HG02885 (cell line): Measurements from ENCODE around the gene IGFLR1.
"Not testable (repeated sequence)": the region's sequence is repeated elsewhere in the genome, so short reads cannot be mapped to it uniquely, and the experiment has no call there.

ENCODE experiments used
- ATAC-seq: cut with Tn5 transposase; IDR thresholded peaks from one replicate; pipeline ENCODE4 v1.9.1; 2021; ENCODE audit warnings: mild to moderate bottlenecking; ENCODE audit not compliant: unreplicated experiment, poor library complexity

Gene IGFLR1

DNA sequence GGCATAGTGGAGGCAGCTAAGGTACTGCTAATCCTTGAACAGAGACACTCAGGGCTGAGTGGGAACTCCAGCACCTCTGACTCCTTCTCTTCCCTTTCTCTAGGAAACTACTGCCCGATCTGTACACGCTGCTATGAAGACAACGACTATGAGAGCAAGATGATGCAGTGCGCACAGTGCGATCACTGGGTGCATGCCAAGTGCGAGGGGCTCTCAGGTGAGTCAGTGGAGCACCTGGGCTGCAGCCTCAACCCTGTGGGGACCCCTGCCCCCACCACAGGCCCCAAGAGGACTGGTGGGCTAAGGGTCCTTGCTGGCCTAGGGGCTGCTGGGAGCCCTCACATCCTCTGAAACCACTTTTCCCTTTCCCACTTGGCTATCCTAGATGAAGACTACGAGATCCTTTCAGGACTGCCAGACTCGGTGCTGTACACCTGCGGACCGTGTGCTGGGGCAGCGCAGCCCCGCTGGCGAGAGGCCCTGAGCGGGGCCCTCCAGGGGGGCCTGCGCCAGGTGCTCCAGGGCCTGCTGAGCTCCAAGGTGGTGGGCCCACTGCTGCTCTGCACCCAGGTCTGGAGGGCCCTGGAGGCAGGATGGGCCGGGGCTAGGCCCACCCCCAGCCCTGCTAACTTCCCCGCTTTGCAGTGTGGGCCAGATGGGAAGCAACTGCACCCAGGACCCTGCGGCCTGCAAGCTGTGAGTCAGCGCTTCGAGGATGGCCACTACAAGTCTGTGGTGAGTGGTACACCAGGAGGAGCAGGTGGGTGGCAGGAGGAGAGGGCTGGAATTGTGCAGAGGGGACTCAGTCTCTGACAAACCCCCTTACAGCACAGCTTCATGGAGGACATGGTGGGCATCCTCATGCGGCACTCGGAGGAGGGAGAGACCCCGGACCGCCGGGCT lies 14.9 kb downstream of the IGFLR1 start:
- no peak for ATAC-seq

DNA sequence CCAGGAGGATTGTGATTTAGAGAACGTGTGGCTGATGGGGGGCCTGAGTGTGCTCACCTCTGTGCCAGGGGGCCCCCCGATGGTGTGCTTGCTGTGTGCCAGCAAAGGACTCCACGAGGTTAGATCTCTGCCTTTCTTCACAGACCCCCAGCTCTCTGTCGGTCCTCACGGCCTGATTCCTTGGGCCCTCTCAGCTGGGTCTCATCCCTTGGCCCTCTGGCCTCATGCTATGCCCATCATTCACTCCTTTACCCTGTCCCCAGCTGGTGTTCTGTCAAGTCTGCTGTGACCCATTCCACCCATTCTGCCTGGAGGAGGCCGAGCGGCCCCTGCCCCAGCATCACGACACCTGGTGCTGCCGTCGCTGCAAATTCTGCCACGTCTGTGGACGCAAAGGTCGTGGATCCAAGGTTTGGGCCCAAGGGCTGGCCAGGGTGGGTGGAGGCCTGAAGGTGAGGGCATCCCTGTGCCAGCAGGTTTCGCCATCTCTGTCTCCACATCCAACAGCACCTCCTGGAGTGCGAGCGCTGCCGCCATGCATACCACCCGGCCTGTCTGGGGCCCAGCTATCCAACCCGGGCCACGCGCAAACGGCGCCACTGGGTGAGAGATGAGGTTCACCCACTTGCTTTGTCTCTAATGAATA lies 16.9 kb downstream of the IGFLR1 start:
- no peak for ATAC-seq

DNA sequence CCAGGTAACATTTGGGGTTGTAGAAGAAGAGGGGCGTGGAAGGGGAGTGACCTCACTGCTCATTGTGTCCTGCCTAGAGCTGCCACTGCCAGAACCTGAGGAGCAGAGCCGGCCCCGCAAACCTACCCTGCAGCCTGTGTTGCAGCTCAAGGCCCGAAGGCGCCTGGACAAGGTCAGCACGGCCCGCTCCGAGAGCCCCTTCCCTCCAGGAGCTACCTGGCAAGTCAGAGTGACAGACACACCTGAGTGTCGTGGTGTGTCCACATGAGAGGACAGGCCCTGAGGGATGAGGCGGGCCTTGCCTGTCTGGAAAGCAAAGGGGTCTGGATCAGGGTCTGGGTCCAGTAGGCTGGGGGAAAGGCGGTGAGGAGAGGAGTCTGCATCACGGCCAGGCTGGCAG lies 17.7 kb downstream of the IGFLR1 start:
- no peak for ATAC-seq

DNA sequence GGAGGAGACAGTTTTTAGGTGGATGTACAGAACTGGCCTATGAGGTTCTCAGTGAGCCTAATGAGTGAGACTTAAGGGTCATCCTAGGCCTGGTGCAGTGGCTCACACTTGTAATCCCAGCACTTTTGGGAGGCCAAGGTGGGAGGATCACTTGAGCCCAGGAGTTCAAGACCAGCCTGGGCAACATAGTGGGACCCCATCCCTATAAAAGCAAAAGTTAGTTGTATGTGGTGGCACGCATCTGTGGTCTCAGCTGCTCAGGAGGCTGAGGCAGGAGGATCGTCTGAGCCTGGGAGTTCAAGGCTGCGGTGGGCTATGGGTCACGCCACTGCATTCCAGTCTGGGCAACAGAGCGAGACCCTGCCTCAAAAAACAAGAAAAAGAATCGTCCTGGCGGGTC lies 18.1 kb downstream of the IGFLR1 start:
- ATAC-seq = not testable (repeated sequence)

DNA sequence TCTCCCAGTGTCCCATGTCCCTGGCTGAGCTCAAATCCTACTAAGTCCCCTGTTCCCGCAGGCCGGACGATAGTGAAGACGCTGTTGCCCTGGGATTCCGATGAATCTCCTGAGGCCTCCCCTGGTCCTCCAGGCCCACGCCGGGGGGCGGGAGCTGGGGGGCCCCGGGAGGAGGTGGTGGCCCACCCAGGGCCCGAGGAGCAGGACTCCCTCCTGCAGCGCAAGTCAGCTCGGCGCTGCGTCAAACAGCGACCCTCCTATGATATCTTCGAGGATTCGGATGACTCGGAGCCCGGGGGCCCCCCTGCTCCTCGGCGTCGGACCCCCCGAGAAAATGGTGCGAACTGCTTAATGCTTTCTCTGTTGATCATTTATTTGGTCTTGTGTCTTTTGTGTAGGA lies 18.6 kb downstream of the IGFLR1 start:
- no peak for ATAC-seq

DNA sequence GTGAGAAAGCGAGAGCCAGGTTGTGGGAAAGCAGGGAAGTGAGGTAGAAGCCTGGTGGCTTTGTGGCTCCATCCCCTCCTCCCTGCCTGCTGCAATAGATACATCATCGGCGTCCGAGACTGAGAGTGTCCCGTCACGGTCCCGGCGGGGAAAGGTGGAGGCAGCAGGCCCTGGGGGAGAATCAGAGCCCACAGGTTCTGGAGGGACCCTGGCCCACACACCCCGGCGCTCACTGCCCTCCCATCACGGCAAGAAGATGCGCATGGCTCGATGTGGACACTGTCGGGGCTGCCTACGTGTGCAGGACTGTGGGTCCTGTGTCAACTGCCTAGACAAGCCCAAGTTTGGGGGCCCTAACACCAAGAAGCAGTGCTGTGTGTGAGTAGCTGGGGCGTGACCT lies 19.4 kb downstream of the IGFLR1 start:
- ATAC-seq = no peak

DNA sequence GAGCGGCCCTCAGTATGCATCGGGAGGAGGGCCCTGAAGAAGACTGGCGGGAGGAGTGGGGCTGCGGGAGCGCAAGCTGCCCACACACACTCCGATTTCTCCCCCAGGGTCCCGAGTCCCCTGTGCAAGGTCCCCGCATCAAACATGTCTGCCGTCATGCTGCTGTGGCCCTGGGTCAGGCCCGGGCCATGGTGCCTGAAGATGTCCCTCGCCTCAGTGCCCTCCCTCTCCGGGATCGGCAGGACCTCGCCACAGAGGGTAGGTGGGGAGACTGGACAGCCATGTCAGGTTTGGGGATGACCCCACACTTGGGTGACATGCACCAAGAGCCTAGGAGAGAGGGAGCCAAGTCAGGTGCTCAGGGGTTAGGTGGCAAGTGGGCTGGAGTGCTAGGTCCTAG lies 19.8 kb downstream of the IGFLR1 start:
- no peak for ATAC-seq

DNA sequence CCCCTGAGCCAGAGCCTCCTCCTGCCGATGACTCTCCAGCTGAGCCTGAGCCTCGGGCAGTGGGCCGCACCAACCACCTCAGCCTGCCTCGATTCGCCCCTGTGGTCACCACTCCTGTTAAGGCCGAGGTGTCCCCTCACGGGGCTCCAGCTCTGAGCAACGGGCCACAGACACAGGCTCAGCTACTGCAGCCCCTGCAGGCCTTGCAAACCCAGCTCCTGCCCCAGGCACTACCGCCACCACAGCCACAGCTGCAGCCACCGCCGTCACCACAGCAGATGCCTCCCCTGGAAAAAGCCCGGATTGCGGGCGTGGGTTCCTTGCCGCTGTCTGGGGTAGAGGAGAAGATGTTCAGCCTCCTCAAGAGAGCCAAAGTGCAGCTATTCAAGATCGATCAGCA lies 20.9 kb downstream of the IGFLR1 start:
- ATAC-seq = no peak

DNA sequence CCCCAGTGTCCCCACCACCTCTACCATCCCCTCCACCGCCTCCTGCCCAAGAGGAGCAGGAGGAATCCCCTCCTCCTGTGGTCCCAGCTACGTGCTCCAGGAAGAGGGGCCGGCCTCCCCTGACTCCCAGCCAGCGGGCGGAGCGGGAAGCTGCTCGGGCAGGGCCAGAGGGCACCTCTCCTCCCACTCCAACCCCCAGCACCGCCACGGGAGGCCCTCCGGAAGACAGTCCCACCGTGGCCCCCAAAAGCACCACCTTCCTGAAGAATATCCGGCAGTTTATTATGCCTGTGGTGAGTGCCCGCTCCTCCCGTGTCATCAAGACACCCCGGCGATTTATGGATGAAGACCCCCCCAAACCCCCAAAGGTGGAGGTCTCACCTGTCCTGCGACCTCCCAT lies 21.6 kb downstream of the IGFLR1 start:
- no peak for ATAC-seq

DNA sequence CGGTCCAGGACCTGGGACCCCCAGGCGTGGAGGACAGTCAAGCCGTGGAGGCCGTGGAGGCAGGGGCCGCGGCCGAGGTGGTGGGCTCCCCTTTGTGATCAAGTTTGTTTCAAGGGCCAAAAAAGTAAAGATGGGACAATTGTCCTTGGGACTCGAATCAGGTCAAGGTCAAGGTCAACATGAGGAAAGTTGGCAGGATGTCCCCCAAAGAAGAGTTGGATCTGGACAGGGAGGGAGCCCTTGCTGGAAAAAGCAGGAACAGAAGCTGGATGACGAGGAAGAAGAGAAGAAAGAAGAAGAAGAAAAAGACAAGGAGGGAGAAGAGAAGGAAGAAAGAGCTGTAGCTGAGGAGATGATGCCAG lies 22.1 kb downstream of the IGFLR1 start:
- ATAC-seq = no peak

DNA sequence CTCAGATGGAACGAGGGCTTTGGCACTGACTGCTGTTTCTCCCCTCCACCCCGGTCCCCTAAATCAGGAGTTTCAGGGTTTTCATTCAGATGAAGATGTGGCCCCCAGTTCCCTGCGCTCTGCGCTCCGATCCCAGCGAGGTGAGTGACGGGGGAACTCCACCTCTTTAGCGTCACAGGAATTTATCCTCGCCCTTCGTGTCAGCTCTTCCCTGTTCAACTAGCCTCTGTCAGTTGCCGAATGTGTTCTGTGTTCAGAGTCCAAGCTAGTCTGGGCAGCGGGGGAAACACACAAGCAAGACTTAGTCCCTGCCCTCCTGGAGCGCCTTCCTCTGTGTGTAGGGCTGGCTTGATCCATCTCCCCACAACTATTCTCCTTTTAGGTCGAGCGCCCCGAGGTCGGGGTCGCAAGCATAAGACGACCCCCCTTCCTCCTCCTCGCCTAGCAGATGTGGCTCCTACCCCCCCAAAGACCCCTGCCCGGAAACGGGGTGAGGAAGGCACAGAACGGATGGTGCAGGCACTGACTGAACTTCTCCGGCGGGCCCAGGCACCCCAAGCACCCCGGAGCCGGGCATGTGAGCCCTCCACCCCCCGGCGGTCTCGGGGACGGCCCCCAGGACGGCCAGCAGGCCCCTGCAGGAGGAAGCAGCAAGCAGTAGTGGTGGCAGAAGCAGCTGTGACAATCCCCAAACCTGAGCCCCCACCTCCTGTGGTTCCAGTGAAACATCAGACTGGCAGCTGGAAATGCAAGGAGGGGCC lies 22.7 kb downstream of the IGFLR1 start:
- no peak for ATAC-seq

DNA sequence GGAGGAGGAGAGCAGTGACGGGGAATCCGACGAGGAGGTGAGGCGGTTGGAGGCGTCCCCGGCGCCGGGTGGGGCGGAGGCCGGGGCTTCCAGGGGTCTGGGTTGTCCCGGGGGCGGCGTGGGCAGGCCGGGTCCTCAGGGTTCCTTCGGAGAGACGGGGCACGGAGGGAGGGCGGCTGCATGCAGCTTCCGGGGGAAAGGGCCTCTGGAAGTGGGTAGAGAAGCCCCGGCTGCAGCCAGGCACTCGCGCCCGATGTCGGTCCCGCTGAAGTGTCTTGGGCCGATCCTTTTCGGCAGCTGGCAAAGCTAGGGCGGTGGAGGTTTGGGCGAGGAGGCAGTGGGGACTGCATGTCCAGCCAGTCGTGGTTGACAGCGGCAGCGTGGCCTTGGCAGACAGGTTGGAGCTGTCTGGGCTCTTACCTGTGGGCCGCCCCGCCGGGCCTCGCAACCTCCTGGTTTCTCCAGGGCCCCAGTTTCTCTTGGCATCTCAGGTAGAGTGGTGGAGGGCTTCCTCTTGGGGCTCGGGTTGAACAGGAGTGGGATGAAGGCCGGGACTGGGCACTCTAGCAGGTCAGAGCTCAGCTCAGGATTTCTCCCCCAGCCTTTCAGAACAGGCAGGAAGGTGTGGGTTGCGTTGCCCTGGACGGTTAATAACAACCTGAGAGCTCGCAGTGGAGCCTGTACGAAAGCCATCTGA lies 23.8 kb downstream of the IGFLR1 start:
- ATAC-seq = peak; percentile 8

DNA sequence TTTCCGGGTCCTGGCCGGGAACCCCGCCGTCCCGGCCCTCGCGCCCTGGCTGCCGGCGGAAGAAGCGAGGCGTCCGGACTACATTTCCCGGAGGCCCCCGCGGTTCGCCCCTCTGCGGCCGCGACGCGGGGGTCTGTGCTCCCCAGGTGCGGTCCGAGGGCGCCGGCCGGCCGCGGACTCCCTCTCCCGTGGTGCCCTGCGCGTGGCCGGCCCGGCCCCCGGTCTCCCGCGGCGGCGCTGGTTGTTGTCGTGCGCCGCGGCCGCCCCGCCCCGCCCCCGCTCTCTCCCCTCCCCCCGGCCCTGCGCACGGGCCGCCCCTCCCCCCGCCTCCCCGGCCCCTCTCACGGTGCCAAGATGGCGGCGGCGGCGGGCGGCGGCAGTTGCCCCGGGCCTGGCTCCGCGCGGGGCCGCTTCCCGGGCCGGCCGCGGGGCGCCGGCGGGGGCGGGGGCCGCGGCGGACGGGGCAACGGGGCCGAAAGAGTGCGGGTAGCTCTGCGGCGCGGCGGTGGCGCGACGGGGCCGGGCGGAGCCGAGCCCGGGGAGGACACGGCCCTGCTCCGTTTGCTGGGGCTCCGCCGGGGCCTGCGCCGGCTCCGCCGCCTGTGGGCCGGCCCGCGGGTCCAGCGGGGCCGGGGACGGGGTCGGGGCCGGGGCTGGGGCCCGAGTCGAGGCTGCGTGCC lies 24.4 kb downstream of the IGFLR1 start, which contains the start of gene KMT2B:
Gene KMT2B (plus strand): TSS at position 339 of the 680 bp plus-strand sequence. CDS start 16 bp downstream, at position 355.
- ATAC-seq = peak; percentile 58

DNA sequence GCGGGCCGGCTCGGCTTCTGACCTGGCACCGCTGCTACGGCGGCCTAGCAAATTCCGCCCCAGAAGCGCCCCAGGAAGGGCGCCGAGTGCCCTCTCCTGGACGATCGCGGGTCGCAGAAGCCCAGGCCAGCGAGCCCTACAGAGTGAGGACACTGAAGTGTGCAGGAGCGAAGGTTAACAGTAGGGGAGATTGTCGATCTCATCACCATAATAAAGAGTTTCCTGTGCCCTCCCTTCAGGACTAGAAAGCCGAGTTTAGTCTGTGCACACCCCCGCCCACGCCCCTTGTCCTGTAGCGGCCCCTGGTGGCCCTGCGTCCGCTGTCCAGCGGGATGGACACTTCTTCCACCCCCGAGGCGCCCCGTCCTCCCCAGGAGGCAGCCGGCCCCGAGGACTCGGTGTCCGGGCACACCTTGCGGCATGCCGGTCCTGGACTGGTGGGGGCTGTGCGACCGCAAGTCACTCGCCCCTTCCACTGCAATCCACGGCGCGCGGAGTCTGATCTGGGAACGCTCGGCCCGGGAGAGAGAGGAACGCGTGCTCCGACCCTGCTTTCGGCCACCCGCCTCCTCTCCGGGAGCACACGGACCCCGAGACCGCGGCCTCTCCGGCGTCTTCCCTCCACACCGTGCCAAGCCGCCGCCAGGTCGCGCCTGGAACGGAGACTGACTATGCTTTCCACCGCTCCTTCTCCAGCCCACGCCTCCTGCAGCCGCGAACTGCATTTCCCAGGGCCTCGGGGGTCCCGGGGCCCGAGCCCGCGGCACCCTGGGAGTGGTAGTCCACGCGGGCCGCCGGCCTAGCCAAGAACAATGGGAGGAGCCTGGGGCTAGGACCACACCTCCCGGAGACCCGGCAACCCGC lies 25.2 kb downstream of the IGFLR1 start:
- ATAC-seq = peak; percentile 66

DNA sequence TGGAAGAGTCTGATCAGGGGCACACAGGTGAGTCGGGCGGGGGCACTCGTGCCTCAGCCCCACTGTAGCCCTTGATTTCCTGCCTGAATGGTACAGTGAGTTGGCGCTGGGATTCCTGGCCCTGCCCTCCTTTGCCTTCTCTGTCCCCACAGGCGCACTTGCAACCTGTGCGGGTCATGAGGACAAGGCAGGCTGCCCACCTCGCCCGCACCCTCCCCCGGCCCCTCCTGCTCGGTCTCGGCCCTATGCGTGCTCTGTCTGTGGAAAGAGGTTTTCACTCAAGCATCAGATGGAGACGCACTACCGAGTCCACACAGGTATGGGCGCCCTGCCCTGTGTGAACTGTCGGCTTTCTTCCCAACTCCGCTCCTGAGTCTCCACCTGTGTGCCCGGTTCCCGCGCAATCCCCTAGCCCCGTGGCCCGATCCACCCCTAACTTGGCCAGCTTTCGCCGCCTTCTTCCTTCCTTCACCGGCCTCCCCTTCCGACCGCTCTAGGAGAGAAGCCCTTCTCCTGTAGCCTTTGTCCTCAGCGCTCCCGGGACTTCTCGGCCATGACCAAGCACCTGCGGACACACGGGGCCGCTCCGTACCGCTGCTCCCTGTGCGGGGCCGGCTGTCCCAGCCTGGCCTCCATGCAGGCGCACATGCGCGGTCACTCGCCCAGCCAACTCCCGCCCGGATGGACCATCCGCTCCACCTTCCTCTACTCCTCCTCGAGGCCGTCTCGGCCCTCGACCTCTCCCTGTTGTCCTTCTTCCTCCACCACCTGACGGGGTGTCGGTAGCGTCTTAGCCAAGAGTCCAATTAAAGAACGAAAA lies 26.1 kb downstream of the IGFLR1 start:
- peak; percentile 5 for ATAC-seq

DNA sequence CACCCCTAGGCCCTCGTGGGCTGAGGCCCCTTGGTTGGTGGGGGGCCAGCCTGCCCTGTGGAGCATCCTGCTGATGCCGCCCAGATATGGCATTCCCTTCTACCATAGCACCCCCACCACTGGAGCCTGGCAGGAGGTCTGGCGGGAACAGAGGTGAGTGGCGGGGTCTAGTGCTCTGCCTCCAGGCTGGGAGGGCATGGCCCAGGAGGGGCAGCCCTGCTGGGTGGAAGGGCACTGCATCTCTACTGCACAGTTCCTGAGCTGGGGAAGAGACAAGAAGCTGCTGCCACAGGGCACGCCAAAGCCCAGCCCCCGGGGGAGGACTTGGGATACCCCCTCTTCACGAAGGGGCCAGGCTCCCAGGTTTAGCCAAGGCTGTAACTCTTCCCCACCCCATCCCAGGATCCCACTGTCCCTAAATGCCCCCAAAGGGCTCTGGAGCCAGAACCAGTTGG lies 26.9 kb downstream of the IGFLR1 start:
- no peak for ATAC-seq

DNA sequence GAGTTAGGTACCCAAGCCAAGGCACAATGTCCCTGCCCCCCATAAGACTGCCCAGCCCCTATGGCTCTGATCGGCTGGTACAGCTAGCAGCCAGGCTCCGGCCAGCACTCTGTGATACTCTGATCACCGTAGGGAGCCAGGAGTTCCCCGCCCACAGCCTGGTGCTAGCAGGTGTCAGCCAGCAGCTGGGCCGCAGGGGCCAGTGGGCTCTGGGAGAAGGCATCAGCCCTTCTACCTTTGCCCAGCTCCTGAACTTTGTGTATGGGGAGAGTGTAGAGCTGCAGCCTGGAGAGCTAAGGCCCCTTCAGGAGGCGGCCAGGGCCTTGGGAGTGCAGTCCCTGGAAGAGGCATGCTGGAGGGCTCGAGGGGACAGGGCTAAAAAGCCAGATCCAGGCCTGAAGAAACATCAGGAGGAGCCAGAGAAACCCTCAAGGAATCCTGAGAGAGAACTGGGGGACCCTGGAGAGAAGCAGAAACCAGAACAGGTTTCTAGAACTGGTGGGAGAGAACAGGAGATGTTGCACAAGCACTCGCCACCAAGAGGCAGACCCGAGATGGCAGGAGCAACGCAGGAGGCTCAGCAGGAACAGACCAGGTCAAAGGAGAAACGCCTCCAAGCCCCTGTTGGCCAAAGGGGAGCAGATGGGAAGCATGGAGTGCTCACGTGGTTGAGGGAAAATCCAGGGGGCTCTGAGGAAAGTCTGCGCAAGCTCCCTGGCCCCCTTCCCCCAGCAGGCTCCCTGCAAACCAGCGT lies 27.5 kb downstream of the IGFLR1 start:
- no peak for ATAC-seq
